GM19099 (cell line): Measurements from ENCODE around the gene EDC4.
A peak's percentile ranks its signal among the peaks of the same experiment; 100 is the strongest.

Experiments
- POLR2A ChIP-seq: IDR thresholded peaks from 3 replicates; pipeline ENCODE4 v1.6.1; 2011; ENCODE audit warnings: low read depth; ENCODE audit not compliant: insufficient read length; ENCODE audit errors: extremely low read depth

Gene EDC4

DNA sequence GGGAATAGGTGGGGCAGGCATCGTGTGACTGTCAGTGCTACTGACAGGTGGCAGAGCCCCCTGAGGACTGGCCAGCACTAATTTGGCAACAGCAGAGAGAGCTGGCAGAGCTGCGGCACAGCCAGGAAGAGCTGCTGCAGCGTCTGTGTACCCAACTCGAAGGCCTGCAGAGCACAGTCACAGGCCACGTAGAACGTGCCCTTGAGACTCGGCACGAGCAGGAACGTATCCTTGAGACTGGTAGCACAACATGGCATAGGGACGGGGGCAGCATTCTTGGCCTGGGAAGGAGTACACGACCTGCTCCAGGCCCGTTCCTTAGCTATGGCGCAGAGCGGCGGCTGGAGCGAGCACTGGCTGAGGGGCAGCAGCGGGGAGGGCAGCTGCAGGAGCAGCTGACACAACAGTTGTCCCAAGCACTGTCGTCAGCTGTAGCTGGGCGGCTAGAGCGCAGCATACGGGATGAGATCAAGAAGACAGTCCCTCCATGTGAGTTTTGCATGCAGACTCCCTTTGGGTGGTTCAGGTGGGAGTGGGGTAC, 8.8 kb downstream of the EDC4 start:
- TF ChIP-seq POLR2A, result no peak

DNA sequence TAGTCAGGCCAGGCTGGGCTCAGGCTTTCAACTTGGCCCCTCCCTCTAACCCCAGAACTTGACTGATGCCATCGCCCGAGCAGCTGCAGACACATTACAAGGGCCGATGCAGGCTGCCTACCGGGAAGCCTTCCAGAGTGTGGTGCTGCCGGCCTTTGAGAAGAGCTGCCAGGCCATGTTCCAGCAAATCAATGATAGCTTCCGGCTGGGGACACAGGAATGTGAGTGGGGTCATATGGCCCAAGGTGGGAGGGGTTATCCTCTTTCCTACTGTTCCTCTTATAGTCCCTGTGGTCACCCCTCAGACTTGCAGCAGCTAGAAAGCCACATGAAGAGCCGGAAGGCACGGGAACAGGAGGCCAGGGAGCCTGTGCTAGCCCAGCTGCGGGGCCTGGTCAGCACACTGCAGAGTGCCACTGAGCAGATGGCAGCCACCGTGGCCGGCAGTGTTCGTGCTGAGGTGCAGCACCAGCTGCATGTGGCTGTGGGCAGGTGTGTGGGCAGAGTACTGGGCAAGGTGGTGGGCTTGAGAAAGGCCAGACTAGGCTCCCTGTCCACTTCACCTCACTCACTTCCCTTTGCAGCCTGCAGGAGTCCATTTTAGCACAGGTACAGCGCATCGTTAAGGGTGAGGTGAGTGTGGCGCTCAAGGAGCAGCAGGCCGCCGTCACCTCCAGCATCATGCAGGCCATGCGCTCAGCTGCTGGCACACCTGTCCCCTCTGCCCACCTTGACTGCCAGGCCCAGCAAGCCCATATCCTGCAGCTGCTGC, 9.7 kb downstream of the EDC4 start:
- TF ChIP-seq POLR2A, result no peak

DNA sequence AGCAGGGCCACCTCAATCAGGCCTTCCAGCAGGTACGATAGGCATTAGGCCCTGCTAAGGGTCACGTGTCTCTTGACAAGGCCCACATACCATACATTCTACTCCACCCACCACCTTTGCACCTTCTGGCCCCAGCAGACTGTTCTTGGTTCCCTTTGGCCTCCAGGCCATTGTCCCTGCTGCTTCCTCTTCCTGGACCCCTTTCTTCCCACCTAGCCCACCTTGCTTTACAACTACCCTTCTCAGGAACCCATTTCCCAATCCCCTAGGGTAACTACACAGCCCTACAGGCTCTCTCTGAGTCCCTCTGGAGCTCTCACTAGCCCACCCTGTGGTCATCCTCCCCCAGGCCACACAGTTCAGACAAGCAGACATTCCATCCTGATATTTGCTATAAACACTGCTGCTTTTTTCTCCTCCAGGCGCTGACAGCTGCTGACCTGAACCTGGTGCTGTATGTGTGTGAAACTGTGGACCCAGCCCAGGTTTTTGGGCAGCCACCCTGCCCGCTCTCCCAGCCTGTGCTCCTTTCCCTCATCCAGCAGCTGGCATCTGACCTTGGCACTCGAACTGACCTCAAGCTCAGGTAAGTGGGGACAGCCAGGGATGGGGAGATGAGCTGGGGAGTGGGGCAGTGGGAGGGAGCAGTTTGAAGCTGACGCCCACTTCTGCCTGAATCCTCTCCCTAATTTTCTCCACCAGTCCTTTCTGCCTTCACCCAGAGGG, 10.5 kb downstream of the EDC4 start:
- TF ChIP-seq POLR2A, result no peak

DNA sequence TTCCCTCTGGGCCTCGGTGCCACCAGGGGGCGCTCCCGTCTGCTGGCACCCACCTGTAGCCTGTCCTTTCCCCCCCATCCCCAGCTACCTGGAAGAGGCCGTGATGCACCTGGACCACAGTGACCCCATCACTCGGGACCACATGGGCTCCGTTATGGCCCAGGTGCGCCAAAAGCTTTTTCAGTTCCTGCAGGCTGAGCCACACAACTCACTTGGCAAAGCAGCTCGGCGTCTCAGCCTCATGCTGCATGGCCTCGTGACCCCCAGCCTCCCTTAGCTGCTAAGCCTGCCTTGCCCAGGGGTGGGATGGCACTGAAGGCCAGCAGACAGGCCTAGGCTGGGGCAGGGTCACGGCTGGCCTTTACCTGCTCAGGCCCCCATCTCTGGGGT, 11.0 kb downstream of the EDC4 start:
- no peak for TF ChIP-seq POLR2A

DNA sequence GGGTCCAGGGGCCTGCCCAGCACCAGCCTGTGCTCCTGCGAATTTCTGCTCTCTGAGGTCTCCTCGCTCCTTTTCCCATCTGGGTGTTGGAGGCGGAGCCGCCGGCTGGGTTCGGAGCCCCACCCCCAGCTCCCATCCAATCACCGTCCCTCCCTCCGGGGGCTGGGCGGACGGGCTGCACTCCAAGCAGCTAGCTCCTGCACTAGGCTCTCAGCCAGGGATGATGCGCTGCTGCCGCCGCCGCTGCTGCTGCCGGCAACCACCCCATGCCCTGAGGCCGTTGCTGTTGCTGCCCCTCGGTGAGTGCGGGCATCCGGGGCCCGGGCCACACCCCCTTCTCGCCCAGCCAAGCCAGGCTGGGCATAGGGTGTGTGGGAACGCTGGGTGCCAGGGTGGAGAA, 11.8 kb downstream of the EDC4 start, which contains the start of gene NRN1L:
NRN1L (plus strand) TSS at position 202 of the 400 bp plus-strand sequence; CDS start at position 221, 19 bp downstream.
- no peak for TF ChIP-seq POLR2A

DNA sequence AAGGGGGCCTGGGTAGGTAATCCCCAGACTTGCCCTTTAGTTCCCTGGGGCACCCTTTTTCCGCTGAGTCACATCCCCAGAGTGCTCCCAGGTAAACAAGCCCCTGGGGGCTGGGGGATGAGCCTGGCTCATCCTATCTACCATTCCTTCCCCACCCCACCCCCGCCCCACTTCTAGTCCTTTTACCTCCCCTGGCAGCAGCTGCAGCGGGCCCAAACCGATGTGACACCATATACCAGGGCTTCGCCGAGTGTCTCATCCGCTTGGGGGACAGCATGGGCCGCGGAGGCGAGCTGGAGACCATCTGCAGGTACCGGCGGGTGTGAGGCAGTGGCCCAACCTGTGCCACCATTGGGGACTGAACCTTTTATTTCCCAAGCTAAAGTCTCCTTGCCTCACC, 12.7 kb downstream of the EDC4 start:
- no peak for TF ChIP-seq POLR2A

DNA sequence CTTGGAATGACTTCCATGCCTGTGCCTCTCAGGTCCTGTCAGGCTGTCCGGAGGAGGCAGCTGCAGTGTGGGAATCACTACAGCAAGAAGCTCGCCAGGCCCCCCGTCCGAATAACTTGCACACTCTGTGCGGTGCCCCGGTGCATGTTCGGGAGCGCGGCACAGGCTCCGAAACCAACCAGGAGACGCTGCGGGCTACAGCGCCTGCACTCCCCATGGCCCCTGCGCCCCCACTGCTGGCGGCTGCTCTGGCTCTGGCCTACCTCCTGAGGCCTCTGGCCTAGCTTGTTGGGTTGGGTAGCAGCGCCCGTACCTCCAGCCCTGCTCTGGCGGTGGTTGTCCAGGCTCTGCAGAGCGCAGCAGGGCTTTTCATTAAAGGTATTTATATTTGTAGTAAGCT, 13.1 kb downstream of the EDC4 start:
- no peak for TF ChIP-seq POLR2A

DNA sequence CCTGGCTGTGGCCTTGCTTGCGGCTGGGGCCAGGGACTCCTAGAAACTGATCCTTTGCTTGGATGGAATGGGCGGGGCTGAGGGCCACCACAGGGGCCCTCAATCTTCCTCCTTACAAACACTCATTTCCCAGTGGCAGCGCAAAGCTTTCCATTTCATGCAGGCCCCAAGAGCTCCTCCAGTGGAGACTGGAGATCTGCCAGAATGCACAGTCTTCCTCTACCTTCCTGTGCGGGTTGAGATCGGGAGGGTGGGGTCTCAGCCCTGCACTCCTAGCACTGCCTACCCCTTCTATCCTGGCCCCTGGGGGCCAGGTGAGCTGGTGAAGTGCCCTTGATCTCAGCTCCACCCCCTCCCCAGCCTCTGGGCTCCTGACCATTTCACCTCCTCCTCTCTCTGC, 13.5 kb downstream of the EDC4 start:
- TF ChIP-seq POLR2A, result no peak

DNA sequence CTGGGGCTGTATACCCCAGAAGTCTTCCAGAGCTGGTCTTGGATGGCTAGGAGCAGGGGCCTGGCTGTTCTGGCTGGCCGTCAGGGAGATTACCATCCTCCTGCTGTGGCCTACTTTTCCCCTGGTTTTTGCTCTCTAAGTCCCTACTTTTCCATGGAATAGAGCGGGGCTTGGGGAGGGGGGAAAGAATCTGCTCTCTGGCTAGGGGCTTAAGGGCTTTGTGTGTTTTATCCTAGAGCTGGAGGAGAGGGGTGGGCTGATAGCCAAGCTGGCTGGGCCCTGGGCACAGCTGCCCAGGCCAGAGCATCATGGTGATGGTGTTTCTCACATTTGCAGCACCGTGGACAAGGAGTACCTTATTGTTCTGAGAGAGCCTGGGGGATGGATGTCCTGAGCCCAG, 15.5 kb downstream of the EDC4 start:
- no peak for TF ChIP-seq POLR2A

DNA sequence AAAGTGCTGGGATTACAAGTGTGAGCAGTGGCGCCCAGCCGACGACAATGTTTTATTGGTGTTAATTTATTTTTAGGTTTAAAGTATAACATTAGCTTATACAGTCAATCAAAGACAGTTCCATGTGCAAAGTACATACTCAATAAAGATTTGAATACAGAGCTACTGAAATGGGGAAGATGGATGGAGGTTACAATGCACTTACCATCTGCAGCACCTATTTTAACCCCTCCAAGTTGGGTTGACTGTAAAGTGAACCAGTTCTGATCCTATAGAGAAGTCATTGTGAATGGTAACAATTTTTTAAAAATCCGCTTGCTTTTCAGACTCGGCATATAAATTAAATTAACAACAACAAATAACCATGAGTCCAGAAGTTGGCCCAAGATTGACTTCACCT, 19.5 kb downstream of the EDC4 start:
- no peak for TF ChIP-seq POLR2A

DNA sequence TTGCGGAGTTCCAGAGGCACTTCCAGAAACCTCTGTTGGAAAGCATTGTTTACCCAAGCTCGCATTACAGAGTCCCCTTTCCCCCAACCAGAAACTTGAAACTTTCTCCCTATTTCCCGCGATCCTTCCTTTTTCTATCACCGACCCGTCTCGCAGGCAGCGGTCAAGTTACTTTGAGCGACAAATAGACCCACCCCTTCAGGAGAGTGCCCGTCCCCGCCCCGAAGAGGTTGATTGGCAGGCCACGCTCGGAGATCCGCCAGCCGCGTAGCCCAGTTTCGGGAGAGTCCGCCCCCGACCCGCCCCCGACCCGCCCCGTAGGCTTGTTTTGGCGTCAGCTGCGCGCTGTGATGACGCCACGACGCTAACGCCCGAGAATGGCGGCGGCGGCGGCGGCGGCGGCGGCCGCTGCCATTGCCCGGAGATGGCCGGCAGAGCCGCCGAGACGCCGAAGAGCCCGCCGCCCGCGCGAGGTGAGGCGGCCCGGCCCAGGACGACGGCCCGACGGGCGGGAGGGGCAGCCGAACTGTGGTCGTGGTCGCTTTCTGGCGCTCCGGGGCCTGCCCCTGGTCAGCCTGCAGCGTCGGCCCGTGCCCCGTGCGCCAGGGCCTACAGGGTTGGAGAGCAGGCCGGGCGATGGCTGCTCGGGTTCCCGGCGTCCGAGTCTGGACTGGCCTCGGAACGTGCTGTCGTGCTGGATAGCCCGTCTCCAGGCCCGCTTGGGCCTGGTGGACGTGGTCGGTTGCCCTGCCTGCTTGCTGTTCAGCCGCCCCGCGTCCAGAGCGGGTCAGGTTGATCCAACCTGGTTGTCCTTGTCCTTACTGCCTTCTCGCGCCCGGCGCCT, 20.3 kb downstream of the EDC4 start, which contains the start of gene PSKH1:
PSKH1 (plus strand) TSS at position 356 of the 844 bp plus-strand sequence. CDS start 15,496 bp downstream, outside the sequence.
- peak; percentile 85 for TF ChIP-seq POLR2A

DNA sequence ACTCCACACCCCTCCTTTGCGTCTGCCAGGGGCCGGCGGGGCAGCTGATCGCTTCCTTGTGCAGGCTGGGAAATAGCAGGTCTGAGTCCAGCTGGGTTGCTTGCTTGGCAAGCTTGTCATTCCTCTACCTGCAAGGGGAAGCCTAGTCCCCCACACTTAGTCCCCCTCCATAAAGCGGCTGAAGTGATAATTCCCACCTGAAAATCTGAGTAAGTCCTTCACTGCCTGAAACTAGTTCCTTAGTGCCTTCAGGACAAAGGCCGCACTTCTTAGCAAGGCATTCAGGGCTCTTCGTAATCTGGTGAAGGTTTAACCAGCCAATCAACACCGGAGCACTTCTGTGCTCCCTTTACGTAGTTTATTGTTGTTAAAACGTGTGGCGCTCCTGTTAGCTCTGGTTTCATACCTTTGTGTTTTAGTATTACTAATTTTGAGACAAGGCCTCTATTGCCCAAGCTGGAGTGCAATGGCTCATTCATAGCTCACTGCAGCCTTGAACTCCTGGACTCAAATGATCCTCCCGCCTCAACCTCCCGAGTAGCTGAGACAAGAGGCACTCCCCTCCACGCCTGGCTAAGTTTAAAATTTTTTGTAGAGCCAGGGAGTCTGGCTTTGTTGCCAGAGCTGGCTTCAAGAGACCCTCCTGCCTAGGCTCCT, 21.0 kb downstream of the EDC4 start:
- TF ChIP-seq POLR2A, result no peak

DNA sequence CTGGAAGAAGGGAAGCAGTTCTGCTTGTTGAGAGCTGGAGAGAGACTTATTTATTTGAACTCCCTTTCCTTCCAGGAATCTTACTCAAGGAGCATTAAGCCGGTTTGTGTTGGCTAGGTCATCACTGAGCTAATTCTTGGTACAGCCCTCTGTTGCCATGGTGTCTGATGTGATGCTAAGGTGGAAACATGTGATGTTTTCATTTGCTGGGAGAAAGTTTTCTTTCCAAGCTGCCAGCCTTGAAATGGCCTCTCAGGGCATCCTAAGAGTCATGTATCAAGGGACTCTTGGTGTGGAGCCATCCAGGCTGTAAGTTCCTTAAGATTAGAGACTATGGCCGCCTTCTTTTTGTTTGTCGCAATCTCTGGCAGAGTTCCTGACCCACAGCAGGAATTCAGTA, 24.4 kb downstream of the EDC4 start:
- no peak for TF ChIP-seq POLR2A

DNA sequence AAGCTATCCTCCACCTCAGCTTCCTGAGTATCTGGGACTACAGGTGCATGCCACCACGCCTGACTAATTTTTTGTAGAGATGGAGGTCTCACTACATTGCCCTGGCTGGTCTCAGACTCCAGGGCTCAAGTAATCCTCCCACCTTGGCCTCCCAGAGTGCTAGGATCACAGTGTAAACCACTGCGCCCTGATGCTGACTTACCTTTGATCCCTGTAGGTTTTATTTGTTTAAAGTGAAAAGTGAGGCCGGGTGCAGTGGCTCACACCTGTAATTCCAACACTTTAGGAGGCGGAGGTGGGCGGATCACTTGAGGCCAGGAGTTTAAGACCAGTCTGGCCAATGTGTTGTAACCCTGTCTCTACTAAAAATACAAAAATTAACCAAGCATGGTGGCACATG, 28.9 kb downstream of the EDC4 start:
- TF ChIP-seq POLR2A, result no peak

DNA sequence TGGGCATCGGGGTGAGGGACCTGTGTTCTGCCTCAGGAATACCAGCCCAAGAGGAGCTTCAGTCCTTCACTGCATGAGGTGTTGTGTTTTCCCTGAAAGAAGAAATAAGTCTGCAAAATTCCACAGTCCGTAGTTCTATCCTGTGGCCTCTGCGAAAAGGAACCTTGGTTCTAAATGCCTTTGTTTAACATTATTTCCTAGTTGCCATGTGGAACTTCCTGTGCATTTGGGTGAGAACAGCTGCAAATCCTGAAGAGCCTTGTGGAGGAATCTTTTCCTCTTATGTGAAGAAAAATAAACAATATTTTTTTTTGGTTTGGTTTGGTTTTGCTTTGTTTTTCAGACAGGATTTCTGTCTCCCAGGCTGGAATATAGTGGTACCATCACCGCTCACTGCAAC, 30.0 kb downstream of the EDC4 start:
- no peak for TF ChIP-seq POLR2A
